Keratinocyte (primary cell): ENCODE data around the gene CXCL10.
"Not testable (repeated sequence)": the region's sequence is repeated elsewhere in the genome, so short reads cannot be mapped to it uniquely, and the experiment has no call there.

Experiments used
- CTCF ChIP-seq, 3 experiments: IDR thresholded peaks in 1 of 3; conservative IDR thresholded peaks in 1 of 3; optimal IDR thresholded peaks in 1 of 3; 2 replicates in 2 of 3; 3 replicates in 1 of 3; pipeline versions ENCODE3 to v1.5.1; 2011; ENCODE audit warnings: low read length in 3 of 3, mild to moderate bottlenecking in 3 of 3, moderate library complexity in 2 of 3, control low read depth in 1 of 3, inconsistent platforms in 1 of 3; ENCODE audit not compliant: insufficient read depth in 2 of 3; ENCODE audit errors: extremely low read depth in 1 of 3
- EZH2 ChIP-seq: IDR thresholded peaks from one replicate; pipeline ENCODE4 v1.6.1; 2012; ENCODE audit warnings: inconsistent platforms, mild to moderate bottlenecking, low read length, moderate library complexity

- TF ChIP-seq CTCF (optimal IDR thresholded peaks at IDR 0.05 in 1 of 3, IDR thresholded peaks at IDR 0.05 in 1 of 3, conservative IDR thresholded peaks at IDR 0.05 in 1 of 3; ENCODE audit: extremely low read depth in 1 of 3, insufficient read depth in 2 of 3, low read length in 3 of 3); EZH2: not testable (repeated sequence)
These were observed 21.4 kb upstream of the CXCL10 start for GRCh38 chr4:76044686-76045085.
